ENCODE measurements around the gene OR4F15. TPM values are rescaled to one million over a fixed set of nuclear protein-coding genes. Genes with fewer than 3 reads are reported as not detected.

The OR4F15 gene
- total and polyA plus RNA-seq, 2 of the 13 experiments (the other 11 are each of a cell fraction or from before 2014, with no cell fraction given): not detected

- TF ChIP-seq, protein P1, sequence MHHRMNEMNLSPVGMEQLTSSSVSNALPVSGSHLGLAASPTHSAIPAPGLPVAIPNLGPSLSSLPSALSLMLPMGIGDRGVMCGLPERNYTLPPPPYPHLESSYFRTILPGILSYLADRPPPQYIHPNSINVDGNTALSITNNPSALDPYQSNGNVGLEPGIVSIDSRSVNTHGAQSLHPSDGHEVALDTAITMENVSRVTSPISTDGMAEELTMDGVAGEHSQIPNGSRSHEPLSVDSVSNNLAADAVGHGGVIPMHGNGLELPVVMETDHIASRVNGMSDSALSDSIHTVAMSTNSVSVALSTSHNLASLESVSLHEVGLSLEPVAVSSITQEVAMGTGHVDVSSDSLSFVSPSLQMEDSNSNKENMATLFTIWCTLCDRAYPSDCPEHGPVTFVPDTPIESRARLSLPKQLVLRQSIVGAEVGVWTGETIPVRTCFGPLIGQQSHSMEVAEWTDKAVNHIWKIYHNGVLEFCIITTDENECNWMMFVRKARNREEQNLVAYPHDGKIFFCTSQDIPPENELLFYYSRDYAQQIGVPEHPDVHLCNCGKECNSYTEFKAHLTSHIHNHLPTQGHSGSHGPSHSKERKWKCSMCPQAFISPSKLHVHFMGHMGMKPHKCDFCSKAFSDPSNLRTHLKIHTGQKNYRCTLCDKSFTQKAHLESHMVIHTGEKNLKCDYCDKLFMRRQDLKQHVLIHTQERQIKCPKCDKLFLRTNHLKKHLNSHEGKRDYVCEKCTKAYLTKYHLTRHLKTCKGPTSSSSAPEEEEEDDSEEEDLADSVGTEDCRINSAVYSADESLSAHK (CRISPR knock-in tag; IDR thresholded peaks at IDR 0.05; ENCODE audit: borderline replicate concordance): no peak
- TF ChIP-seq, protein P2, sequence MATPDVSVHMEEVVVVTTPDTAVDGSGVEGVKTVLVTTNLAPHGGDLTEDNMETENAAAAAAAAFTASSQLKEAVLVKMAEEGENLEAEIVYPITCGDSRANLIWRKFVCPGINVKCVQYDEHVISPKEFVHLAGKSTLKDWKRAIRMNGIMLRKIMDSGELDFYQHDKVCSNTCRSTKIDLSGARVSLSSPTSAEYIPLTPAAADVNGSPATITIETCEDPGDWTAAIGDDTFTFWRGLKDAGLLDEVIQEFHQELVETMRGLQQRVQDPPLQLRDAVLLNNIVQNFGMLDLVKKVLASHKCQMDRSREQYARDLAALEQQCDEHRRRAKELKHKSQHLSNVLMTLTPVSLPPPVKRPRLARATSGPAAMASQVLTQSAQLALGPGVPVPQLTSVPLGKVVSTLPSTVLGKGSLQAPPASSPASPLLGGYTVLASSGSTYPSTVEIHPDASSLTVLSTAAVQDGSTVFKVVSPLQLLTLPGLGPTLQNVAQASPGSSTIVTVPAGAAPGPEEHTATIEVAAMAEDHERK (CRISPR knock-in tag; IDR thresholded peaks at IDR 0.05; ENCODE audit: low read depth): no peak
- TF ChIP-seq MIER3 (CRISPR knock-in tag; IDR thresholded peaks at IDR 0.05; ENCODE audit: borderline replicate concordance): no peak
- TF ChIP-seq ZNF558 (CRISPR knock-in tag; IDR thresholded peaks at IDR 0.05; ENCODE audit: borderline replicate concordance): no peak
- TF ChIP-seq, protein P3, sequence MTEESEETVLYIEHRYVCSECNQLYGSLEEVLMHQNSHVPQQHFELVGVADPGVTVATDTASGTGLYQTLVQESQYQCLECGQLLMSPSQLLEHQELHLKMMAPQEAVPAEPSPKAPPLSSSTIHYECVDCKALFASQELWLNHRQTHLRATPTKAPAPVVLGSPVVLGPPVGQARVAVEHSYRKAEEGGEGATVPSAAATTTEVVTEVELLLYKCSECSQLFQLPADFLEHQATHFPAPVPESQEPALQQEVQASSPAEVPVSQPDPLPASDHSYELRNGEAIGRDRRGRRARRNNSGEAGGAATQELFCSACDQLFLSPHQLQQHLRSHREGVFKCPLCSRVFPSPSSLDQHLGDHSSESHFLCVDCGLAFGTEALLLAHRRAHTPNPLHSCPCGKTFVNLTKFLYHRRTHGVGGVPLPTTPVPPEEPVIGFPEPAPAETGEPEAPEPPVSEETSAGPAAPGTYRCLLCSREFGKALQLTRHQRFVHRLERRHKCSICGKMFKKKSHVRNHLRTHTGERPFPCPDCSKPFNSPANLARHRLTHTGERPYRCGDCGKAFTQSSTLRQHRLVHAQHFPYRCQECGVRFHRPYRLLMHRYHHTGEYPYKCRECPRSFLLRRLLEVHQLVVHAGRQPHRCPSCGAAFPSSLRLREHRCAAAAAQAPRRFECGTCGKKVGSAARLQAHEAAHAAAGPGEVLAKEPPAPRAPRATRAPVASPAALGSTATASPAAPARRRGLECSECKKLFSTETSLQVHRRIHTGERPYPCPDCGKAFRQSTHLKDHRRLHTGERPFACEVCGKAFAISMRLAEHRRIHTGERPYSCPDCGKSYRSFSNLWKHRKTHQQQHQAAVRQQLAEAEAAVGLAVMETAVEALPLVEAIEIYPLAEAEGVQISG (CRISPR knock-in tag; IDR thresholded peaks at IDR 0.05): no peak
Measured at GRCh38 chr15:101804941-101805340, 7.1 kb upstream of the OR4F15 start (continued).

Data from HepG2 (cell line).